ENCODE data around the gene BHLHE40. TPM values are rescaled to one million over a fixed set of nuclear protein-coding genes. Genes with fewer than 3 reads are reported as not detected.

BHLHE40 gene
- total and polyA plus RNA-seq, 10 of the 15 experiments (the other 5 are each of a cell fraction or from before 2014, with no cell fraction given): 25.2 to 106 (median 51.4) TPM

DNA sequence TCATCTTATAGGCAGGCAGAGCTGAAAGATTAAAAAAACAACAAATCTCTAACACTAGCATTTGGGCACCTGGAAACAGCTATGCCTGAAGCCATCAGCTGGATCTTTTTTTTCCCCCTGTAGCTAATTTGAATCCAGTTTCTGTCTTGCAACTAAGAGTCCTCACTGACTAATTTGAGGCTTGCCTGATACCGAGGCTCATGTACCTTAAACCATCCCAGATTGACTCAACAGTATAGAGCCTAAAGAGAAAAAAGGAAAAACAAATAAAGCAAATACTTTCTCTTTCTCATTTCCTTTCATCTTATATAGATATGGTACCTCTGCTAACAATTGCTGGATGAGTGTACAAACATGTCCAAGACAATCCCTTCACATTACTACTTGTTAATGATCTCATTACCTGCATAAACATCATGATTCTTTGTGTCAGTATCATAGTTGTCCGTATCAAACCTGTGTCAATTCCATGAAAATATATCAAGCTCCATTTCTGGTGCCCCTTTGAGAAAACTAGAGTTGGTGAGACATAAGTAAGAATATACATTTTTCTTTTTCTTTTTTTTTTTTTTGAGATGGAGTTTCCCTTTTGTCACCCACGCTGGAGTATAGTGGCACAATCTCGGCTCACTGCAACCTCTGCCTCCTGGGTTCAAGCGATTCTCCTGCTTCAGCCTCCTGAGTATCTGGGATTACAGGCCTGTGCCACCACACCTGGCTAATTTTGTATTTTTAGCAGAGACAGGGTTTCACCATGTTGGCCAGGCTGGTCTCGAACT lies 43.1 kb downstream of the BHLHE40 start (continued):
- TF ChIP-seq, protein P1, sequence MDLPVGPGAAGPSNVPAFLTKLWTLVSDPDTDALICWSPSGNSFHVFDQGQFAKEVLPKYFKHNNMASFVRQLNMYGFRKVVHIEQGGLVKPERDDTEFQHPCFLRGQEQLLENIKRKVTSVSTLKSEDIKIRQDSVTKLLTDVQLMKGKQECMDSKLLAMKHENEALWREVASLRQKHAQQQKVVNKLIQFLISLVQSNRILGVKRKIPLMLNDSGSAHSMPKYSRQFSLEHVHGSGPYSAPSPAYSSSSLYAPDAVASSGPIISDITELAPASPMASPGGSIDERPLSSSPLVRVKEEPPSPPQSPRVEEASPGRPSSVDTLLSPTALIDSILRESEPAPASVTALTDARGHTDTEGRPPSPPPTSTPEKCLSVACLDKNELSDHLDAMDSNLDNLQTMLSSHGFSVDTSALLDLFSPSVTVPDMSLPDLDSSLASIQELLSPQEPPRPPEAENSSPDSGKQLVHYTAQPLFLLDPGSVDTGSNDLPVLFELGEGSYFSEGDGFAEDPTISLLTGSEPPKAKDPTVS (IDR thresholded peaks at IDR 0.05; ENCODE audit: low read depth, low read length): no peak
- TF ChIP-seq CHD4 (IDR thresholded peaks at IDR 0.05) (no peak), SUZ12 (IDR thresholded peaks at IDR 0.05; ENCODE audit: unreplicated experiment) (no peak), NR2F1 (conservative IDR thresholded peaks at IDR 0.05) (no peak)
- TF ChIP-seq, protein P2, sequence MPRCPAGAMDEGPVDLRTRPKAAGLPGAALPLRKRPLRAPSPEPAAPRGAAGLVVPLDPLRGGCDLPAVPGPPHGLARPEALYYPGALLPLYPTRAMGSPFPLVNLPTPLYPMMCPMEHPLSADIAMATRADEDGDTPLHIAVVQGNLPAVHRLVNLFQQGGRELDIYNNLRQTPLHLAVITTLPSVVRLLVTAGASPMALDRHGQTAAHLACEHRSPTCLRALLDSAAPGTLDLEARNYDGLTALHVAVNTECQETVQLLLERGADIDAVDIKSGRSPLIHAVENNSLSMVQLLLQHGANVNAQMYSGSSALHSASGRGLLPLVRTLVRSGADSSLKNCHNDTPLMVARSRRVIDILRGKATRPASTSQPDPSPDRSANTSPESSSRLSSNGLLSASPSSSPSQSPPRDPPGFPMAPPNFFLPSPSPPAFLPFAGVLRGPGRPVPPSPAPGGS (IDR thresholded peaks at IDR 0.05; ENCODE audit: borderline replicate concordance, insufficient read depth, low read depth, low read length, poor library complexity, severe bottlenecking): no peak
- TF ChIP-seq, protein P3, sequence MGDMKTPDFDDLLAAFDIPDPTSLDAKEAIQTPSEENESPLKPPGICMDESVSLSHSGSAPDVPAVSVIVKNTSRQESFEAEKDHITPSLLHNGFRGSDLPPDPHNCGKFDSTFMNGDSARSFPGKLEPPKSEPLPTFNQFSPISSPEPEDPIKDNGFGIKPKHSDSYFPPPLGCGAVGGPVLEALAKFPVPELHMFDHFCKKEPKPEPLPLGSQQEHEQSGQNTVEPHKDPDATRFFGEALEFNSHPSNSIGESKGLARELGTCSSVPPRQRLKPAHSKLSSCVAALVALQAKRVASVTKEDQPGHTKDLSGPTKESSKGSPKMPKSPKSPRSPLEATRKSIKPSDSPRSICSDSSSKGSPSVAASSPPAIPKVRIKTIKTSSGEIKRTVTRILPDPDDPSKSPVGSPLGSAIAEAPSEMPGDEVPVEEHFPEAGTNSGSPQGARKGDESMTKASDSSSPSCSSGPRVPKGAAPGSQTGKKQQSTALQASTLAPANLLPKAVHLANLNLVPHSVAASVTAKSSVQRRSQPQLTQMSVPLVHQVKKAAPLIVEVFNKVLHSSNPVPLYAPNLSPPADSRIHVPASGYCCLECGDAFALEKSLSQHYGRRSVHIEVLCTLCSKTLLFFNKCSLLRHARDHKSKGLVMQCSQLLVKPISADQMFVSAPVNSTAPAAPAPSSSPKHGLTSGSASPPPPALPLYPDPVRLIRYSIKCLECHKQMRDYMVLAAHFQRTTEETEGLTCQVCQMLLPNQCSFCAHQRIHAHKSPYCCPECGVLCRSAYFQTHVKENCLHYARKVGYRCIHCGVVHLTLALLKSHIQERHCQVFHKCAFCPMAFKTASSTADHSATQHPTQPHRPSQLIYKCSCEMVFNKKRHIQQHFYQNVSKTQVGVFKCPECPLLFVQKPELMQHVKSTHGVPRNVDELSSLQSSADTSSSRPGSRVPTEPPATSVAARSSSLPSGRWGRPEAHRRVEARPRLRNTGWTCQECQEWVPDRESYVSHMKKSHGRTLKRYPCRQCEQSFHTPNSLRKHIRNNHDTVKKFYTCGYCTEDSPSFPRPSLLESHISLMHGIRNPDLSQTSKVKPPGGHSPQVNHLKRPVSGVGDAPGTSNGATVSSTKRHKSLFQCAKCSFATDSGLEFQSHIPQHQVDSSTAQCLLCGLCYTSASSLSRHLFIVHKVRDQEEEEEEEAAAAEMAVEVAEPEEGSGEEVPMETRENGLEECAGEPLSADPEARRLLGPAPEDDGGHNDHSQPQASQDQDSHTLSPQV (IDR thresholded peaks at IDR 0.05): no peak
- TF ChIP-seq, protein P4, sequence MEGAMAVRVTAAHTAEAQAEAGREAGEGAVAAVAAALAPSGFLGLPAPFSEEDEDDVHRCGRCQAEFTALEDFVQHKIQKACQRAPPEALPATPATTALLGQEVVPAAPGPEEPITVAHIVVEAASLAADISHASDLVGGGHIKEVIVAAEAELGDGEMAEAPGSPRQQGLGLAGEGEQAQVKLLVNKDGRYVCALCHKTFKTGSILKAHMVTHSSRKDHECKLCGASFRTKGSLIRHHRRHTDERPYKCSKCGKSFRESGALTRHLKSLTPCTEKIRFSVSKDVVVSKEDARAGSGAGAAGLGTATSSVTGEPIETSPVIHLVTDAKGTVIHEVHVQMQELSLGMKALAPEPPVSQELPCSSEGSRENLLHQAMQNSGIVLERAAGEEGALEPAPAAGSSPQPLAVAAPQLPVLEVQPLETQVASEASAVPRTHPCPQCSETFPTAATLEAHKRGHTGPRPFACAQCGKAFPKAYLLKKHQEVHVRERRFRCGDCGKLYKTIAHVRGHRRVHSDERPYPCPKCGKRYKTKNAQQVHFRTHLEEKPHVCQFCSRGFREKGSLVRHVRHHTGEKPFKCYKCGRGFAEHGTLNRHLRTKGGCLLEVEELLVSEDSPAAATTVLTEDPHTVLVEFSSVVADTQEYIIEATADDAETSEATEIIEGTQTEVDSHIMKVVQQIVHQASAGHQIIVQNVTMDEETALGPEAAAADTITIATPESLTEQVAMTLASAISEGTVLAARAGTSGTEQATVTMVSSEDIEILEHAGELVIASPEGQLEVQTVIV (IDR thresholded peaks at IDR 0.05; ENCODE audit: borderline replicate concordance, partially characterized antibody): no peak
- TF ChIP-seq, protein P5, sequence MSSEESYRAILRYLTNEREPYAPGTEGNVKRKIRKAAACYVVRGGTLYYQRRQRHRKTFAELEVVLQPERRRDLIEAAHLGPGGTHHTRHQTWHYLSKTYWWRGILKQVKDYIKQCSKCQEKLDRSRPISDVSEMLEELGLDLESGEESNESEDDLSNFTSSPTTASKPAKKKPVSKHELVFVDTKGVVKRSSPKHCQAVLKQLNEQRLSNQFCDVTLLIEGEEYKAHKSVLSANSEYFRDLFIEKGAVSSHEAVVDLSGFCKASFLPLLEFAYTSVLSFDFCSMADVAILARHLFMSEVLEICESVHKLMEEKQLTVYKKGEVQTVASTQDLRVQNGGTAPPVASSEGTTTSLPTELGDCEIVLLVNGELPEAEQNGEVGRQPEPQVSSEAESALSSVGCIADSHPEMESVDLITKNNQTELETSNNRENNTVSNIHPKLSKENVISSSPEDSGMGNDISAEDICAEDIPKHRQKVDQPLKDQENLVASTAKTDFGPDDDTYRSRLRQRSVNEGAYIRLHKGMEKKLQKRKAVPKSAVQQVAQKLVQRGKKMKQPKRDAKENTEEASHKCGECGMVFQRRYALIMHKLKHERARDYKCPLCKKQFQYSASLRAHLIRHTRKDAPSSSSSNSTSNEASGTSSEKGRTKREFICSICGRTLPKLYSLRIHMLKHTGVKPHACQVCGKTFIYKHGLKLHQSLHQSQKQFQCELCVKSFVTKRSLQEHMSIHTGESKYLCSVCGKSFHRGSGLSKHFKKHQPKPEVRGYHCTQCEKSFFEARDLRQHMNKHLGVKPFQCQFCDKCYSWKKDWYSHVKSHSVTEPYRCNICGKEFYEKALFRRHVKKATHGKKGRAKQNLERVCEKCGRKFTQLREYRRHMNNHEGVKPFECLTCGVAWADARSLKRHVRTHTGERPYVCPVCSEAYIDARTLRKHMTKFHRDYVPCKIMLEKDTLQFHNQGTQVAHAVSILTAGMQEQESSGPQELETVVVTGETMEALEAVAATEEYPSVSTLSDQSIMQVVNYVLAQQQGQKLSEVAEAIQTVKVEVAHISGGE (CRISPR knock-in tag; IDR thresholded peaks at IDR 0.05): no peak
- TF ChIP-seq, protein P6, sequence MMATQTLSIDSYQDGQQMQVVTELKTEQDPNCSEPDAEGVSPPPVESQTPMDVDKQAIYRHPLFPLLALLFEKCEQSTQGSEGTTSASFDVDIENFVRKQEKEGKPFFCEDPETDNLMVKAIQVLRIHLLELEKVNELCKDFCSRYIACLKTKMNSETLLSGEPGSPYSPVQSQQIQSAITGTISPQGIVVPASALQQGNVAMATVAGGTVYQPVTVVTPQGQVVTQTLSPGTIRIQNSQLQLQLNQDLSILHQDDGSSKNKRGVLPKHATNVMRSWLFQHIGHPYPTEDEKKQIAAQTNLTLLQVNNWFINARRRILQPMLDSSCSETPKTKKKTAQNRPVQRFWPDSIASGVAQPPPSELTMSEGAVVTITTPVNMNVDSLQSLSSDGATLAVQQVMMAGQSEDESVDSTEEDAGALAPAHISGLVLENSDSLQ (IDR thresholded peaks at IDR 0.05): no peak

Data from GM12878 (cell line).